GM23248 (cell line): ENCODE results near the gene SBF2. TPM values are rescaled to one million over a fixed set of nuclear protein-coding genes. Genes with fewer than 3 reads are reported as not detected.
"Not testable (repeated sequence)": the region's sequence is repeated elsewhere in the genome, so short reads cannot be mapped to it uniquely, and the experiment has no call there.

Experiments
- DNase-seq: peaks from one replicate; pipeline ENCODE4 v3.0.0-alpha.2; 2015
- H2AFZ ChIP-seq: fragments of 200-600 bp; sonication (generic); 2 replicates; pipeline ENCODE4 v1.6.1; 2016; ENCODE audit warnings: antibody characterized with exemption
- H3F3A ChIP-seq: fragments of 200-600 bp; sonication (generic); 2 replicates; pipeline ENCODE4 v1.6.1; 2016; ENCODE audit warnings: mild to moderate bottlenecking, antibody characterized with exemption, mixed run types; ENCODE audit not compliant: insufficient read depth
- H3K27ac ChIP-seq: fragments of 200-600 bp; sonication (generic); 2 replicates; pipeline ENCODE4 v1.5.1; 2016; ENCODE audit warnings: mild to moderate bottlenecking
- H3K27me3 ChIP-seq: fragments of 200-600 bp; sonication (generic); replicated peaks from 2 replicates; pipeline ENCODE4 v1.6.1; 2016; ENCODE audit warnings: mild to moderate bottlenecking; ENCODE audit not compliant: insufficient read depth
- H3K36me3 ChIP-seq: fragments of 200-600 bp; sonication (generic); 2 replicates; pipeline ENCODE4 v1.6.1; 2016; ENCODE audit warnings: low read depth, mild to moderate bottlenecking
- H3K4me1 ChIP-seq: fragments of 200-600 bp; sonication (generic); 2 replicates; pipeline ENCODE4 v1.6.1; 2016; ENCODE audit warnings: mild to moderate bottlenecking; ENCODE audit not compliant: insufficient read depth
- H3K4me2 ChIP-seq: fragments of 200-600 bp; sonication (generic); one replicate; pipeline ENCODE4 v1.6.1; 2016; ENCODE audit warnings: mild to moderate bottlenecking; ENCODE audit not compliant: unreplicated experiment
- H3K4me3 ChIP-seq: fragments of 200-600 bp; sonication (generic); 2 replicates; pipeline ENCODE4 v1.5.1; 2016; ENCODE audit warnings: mild to moderate bottlenecking
- H3K79me2 ChIP-seq: fragments of 200-600 bp; sonication (generic); 2 replicates; pipeline ENCODE4 v1.6.1; 2016; ENCODE audit warnings: mild to moderate bottlenecking; ENCODE audit not compliant: insufficient read depth
- H3K9ac ChIP-seq: fragments of 200-600 bp; sonication (generic); 2 replicates; pipeline ENCODE4 v1.6.1; 2016; ENCODE audit warnings: mild to moderate bottlenecking
- H3K9me2 ChIP-seq: fragments of 200-600 bp; sonication (generic); 2 replicates; pipeline ENCODE4 v1.6.1; 2016; ENCODE audit warnings: mixed run types, mild to moderate bottlenecking, moderate library complexity; ENCODE audit not compliant: insufficient read depth
- H3K9me3 ChIP-seq: fragments of 200-600 bp; sonication (generic); one replicate; pipeline ENCODE4 v1.6.1; 2017; ENCODE audit warnings: low read depth
- H4K20me1 ChIP-seq: fragments of 200-600 bp; sonication (generic); 2 replicates; pipeline ENCODE4 v1.6.0; 2016; ENCODE audit not compliant: insufficient read depth
- EZH2 ChIP-seq: fragments of 200-600 bp; sonication (generic); IDR thresholded peaks from 2 replicates; pipeline ENCODE4 v1.6.1; 2018; ENCODE audit warnings: antibody characterized with exemption, mild to moderate bottlenecking; ENCODE audit not compliant: insufficient read depth, poor library complexity, severe bottlenecking
- EZH2phosphoT487 ChIP-seq: fragments of 200-600 bp; sonication (generic); IDR thresholded peaks from 2 replicates; pipeline ENCODE4 v1.6.1; 2018; ENCODE audit warnings: antibody characterized with exemption, moderate library complexity, mild to moderate bottlenecking, low read depth; ENCODE audit not compliant: insufficient read depth
- WGBS, 2 experiments: methylation state at CpG; one replicate each; pipeline ENCODE4 v1.1.6; 2015 to 2017; ENCODE audit warnings: low lambda C conversion rate in 2 of 2, low coverage in 1 of 2; ENCODE audit errors: missing lambda C conversion rate in 2 of 2; 5-methylcytosine and 5-hydroxymethylcytosine counted together
- in situ Hi-C: fragments of 300-500 bp; cut with MboI; formaldehyde crosslinking; loops from 2 replicates; pipeline ENCODE4 v1.15.0; 2020
- polyA plus RNA-seq: library from polyadenylated mRNA; unstranded; fragments of >200 nt; fragmentation: Nextera tagmentation; extraction: Ambion mirVana; gene quantifications from 2 replicates; pipeline ENCODE4 v1.2.1, GENCODE V29; 2016
- total RNA-seq: library from RNA; depleted of rRNA; stranded (reverse); fragments of >200 nt; shearing (Covaris generic); gene quantifications from 2 replicates; pipeline ENCODE4 v1.2.3, GENCODE V29; 2014

SBF2 gene
- total and polyA plus RNA-seq, 2 experiments from 2014 or later: 21.9 to 32.7 TPM

GRCh38 chr11:10232756-10233155 lies 61.3 kb downstream of the SBF2 start:
- no peaks in the 10 kb centered on the region for H3K9me3 ChIP-seq
- peaks cover 15% of the 10 kb centered on the region for H3K4me1 ChIP-seq
- H2AFZ ChIP-seq: no peak overlapping the region
- peaks cover 66% of the 10 kb centered on the region for H3K79me2 ChIP-seq
- WGBS, 2 experiments: 98 to 100% methylated on average over 1 of the region's 1 CpG
- no peaks in the 10 kb centered on the region for H3K9me2 ChIP-seq
- H4K20me1 ChIP-seq: no peaks in the 10 kb centered on the region
- H3K4me3 ChIP-seq: no peak overlapping the region
- in situ Hi-C loops: no loop called here
- TF ChIP-seq EZH2phosphoT487: no peak
- no peak for TF ChIP-seq EZH2
- H3K4me2 ChIP-seq: no peak overlapping the region
- no peaks in the 10 kb centered on the region for H3K27me3 ChIP-seq
- H3K36me3 ChIP-seq: no peaks in the 10 kb centered on the region
- no peak overlapping the region for H3K27ac ChIP-seq
- no peak overlapping the region for H3K9ac ChIP-seq
- no peak for DNase-seq
- peaks cover 14% of the 10 kb centered on the region for H3F3A ChIP-seq

DNA sequence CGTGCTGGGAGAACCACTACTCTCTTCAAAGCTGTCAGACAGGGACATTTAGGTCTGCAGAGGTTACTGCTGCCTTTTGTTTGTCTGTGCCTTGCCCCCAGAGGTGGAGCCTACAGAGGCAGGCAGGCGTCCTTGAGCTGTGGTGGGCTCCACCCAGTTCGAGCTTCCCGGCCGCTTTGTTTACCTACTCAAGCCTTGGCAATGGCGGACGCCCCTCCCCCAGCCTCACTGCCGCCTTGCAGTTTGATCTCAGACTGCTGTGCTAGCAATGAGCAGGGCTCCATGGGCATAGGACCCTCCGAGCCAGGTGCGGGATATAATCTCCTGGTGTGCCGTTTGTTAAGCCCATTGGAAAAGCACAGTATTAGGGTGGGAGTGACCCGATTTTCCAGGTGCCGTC lies 62.2 kb downstream of the SBF2 start:
- Histone ChIP-seq H3K79me2 (peaks cover 56% of the 10 kb centered on the region), H3F3A (peaks cover 14% of the 10 kb centered on the region), H3K4me1 (peaks cover 15% of the 10 kb centered on the region)
- H2AFZ ChIP-seq, H3K4me3 ChIP-seq, H3K27me3 ChIP-seq, H3K36me3 ChIP-seq, H3K27ac ChIP-seq, H3K4me2 ChIP-seq, in situ Hi-C loops, DNase-seq, H3K9me3 ChIP-seq, H3K9ac ChIP-seq, H3K9me2 ChIP-seq, H4K20me1 ChIP-seq: not testable (repeated sequence)
- 93 to 95% methylated on average over 13 of the region's 13 CpGs for WGBS, 2 experiments

DNA sequence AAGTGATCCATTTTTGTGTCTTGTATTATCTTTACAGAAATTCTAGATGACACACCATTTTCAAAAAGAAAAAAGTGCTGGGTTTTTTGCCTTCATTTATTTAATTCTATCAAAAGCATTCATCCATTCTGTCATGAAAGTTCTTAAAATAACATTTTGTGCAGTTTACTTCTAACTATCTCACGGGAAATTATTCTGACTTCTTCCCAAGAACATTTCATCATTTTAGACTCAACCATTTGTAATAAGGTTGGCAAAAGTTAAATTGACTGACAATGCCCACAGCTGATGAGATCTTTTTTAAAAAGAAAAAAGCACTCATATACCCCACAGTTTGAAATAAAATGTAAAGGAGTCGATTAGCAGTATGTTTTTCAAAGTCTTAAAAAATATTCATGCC lies 68.5 kb downstream of the SBF2 start:
- Histone ChIP-seq H3K4me2 (peak overlapping the region; percentile 3), H3K4me1 (peaks cover 11% of the 10 kb centered on the region), H3K79me2 (peaks cover 53% of the 10 kb centered on the region), H3K9me2 (no peaks in the 10 kb centered on the region), H3K36me3 (no peaks in the 10 kb centered on the region), H3K9me3 (no peaks in the 10 kb centered on the region), H3K27me3 (no peaks in the 10 kb centered on the region), H4K20me1 (no peaks in the 10 kb centered on the region), H3K9ac (no peak overlapping the region), H2AFZ (no peak overlapping the region), H3K27ac (peak overlapping the region; percentile 6; the same call in 1 of the 2 replicates), H3K4me3 (no peak overlapping the region), H3F3A (peaks cover 4% of the 10 kb centered on the region; the same call in 1 of the 2 replicates)
- 3 to 4% methylated on average over 2 of the region's 2 CpGs for WGBS, 2 experiments
- TF ChIP-seq EZH2phosphoT487 (no peak), EZH2 (no peak)
- in situ Hi-C loops: no loop called here
- DNase-seq: no peak

DNA sequence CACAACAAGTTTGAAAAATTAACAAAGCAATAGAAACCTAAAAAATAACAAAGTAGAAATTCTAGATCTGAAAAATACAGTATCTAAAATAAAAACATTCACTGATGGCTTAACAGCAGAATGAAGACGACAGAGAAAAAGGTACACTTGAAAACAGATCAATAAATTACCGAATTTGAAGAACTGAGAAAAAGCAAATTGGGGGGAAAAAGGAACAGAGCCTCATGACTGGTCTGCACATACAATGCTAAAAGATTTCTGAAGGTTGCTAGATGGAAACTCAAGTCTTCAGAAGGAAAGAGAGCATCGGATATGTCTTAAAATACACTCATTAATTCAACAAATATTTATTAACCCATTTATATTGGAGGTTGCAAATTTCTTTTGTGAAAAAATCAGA lies 71.6 kb downstream of the SBF2 start:
- H2AFZ ChIP-seq: no peak overlapping the region
- H3K36me3 ChIP-seq: no peaks in the 10 kb centered on the region
- TF ChIP-seq EZH2phosphoT487 (no peak), EZH2 (no peak)
- H3K4me1 ChIP-seq: peaks cover 11% of the 10 kb centered on the region
- H3K27me3 ChIP-seq: no peaks in the 10 kb centered on the region
- H3K9me2 ChIP-seq: no peaks in the 10 kb centered on the region
- in situ Hi-C loops: no loop called here
- no peak overlapping the region for H3K27ac ChIP-seq
- no peak overlapping the region for H3K4me3 ChIP-seq
- peaks cover 4% of the 10 kb centered on the region; the same call in 1 of the 2 replicates for H3F3A ChIP-seq
- H4K20me1 ChIP-seq: no peaks in the 10 kb centered on the region
- H3K9me3 ChIP-seq: no peaks in the 10 kb centered on the region
- no peak for DNase-seq
- peaks cover 80% of the 10 kb centered on the region for H3K79me2 ChIP-seq
- H3K9ac ChIP-seq: no peak overlapping the region
- H3K4me2 ChIP-seq: no peak overlapping the region
- WGBS, 2 experiments: 99 to 100% methylated on average over 3 of the region's 3 CpGs

DNA sequence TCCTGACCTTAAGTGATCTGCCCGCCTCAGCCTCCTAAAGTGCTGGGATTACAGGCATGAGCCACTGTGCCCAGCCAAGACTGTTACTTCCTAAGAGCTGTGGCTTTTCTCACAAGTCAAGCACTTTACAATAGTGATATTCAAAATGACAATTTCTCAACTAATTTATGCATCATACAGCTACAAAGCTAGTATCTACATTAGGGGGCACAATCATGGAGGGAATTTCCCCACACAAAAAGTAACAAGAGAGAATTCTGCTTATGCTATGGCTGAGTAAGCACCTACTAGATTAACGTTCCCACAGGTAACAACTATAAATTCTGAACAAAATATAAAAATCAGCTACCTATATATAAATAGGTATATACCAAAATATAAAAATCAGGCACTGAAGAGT lies 72.7 kb downstream of the SBF2 start:
- H3K4me1 ChIP-seq: peaks cover 11% of the 10 kb centered on the region
- peaks cover 90% of the 10 kb centered on the region for H3K79me2 ChIP-seq
- H3K36me3 ChIP-seq: no peaks in the 10 kb centered on the region
- no peak overlapping the region for H3K4me3 ChIP-seq
- no peaks in the 10 kb centered on the region for H3K9me2 ChIP-seq
- H4K20me1 ChIP-seq: no peaks in the 10 kb centered on the region
- H3K9me3 ChIP-seq: no peaks in the 10 kb centered on the region
- DNase-seq: no peak
- no peaks in the 10 kb centered on the region for H3K27me3 ChIP-seq
- H3K9ac ChIP-seq: no peak overlapping the region
- TF ChIP-seq EZH2 (no peak), EZH2phosphoT487 (no peak)
- WGBS, 2 experiments: 99 to 100% methylated on average over 2 of the region's 2 CpGs
- in situ Hi-C loops: no loop called here
- no peak overlapping the region for H3K4me2 ChIP-seq
- no peak overlapping the region for H3K27ac ChIP-seq
- H2AFZ ChIP-seq: no peak overlapping the region
- H3F3A ChIP-seq: peaks cover 4% of the 10 kb centered on the region; the same call in 1 of the 2 replicates
